Stimulated activated naive CD4-positive, alpha-beta T cell treated with Interleukin-2 at 50 U/mL for 16 hours (primary cell): ENCODE data around the gene TAT.
A peak's percentile ranks its signal among the peaks of the same experiment; 100 is the strongest.
"Not testable (repeated sequence)": the region's sequence is repeated elsewhere in the genome, so short reads cannot be mapped to it uniquely, and the experiment has no call there.

Experiments used
- DNase-seq: peaks from one replicate; lab custom pipeline; 2025; lab: John Stamatoyannopoulos, UW

The TAT gene

DNA sequence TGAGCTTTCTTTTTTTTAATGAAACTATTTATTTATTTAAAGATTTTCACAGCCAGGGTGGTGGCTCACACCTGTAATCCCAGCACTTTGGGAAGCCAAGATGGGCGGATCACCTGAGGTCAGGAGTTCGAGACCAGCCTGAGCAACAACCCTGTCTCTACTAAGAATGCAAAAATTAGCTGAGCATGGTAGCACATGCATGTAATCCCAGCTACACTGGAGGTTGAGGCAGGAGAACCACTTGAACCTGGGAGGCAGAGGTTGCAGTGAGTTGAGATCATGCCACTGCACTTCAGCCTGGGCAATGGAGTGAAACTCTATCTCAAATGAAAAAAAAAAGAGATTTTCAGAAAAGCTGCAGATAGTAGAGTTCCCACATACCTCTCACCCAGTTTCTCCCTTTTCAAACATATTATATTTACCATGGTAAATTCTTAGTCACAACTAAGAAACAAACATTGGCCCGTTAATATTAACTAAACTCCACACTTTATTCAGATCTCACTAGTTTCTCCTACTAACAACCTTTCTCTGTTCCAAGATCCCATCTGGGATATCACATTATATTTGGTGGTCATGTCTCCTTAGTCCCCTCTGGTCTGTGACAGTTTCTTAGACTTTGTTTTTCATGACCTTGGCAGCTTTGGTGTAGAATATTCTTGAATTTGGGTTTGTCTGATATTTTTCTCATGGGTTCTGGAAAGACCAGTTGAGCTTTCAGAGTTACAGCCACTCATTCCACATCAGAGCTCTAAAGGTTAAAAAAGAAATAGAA, 7.8 kb upstream of the TAT start:
- no peak for DNase-seq

- DNase-seq = not testable (repeated sequence)
Observed at GRCh38 chr16:71582553-71582848, 5.6 kb upstream of the TAT start.

DNA sequence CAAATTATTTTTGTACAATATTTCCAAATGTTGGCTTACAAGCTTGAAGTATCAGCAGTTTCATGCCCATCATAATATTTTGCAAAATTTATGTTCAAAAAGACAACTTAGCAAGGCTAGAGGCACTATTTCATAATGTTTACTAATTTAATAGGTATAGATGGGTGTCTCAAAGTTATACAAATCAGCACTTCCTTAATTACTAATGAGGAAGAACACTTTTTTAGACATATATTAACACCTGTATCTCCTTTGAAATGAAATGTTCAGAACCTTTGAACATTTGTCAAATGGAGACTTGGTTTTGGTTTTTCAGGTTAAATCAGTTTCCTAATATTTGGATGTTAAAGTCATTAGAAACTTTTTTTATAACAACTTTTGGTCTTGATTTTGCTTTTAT, 2.2 kb downstream of the TAT start:
- DNase-seq = no peak

DNA sequence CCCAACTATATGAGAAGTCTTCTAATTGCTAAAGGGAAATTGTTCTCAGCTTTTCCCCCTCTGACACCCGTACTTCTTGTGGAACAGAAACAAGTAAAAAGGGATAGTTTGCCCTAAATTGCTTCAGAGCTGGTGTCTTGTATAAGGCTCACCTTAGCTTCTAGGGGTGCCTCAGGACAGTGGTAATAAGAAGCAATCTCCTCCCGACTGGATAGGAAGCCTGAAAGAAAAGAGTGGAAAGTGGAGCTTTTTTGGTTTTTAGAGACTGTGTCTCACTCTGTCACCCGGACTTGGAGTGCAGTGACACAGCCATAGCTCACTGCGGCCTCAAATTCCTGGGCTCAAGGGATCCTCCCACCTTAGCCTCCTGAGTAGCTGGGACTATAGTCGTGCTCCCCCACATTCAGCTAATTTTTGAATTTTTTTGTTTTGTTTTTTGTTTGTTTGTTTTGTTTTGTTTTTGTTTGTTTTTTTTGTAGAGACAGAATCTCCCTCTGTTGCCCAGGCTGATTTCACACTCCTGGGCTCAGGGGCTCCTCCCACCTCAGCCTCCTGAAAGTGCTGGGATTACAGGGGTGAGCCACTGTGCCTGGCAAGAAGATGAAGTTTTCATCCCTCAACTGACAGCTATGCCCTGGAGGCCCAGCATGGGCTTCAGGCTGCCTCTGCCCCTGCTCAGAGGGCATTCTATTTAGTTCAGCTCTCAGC, 3.4 kb downstream of the TAT start:
- no peak for DNase-seq

GRCh38 chr16:71572497-71573116, 4.3 kb downstream of the TAT start:
- DNase-seq = no peak

GRCh38 chr16:71570144-71570543, 6.7 kb downstream of the TAT start:
- no peak for DNase-seq

DNA sequence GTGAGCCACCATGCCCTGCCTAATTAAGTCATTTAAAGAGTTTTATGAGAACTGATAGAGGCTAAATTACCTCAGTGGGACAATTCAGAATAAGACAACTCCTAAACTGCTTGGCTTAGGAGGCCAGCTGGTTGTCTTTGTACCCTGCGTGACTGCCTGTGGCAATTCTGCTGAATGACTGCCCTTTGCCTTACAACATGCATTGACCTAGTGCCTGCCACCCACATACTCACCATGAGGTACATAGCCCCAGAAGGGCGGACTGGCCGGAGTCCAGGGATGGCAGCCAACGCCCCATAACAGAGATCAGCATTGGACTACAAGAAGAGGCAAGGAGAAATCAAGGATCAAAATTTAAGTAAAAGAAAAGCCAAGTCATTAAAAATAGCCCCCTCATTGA, 7.3 kb downstream of the TAT start:
- DNase-seq = no peak

GRCh38 chr16:71568551-71568950, 8.3 kb downstream of the TAT start:
- no peak for DNase-seq

DNA sequence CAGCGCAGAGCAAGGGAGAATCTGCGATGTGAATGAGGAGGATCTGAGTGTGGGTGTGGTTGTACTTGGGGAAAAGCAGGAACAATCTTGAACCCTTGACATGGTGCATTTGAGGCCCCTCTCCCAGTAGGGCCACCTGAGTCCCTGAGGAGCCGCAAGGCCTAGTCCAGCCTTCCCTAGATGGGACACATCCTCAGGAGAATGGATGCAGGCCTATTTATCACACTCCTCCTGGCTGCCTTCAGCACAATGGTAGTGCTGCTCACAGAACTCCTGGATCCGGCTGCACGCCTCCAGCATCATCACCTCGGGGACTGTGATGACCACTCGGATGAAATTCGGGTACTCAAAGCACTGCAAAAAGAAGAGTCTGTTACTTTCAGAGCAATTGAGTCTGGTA, 9.0 kb downstream of the TAT start:
- no peak for DNase-seq

DNA sequence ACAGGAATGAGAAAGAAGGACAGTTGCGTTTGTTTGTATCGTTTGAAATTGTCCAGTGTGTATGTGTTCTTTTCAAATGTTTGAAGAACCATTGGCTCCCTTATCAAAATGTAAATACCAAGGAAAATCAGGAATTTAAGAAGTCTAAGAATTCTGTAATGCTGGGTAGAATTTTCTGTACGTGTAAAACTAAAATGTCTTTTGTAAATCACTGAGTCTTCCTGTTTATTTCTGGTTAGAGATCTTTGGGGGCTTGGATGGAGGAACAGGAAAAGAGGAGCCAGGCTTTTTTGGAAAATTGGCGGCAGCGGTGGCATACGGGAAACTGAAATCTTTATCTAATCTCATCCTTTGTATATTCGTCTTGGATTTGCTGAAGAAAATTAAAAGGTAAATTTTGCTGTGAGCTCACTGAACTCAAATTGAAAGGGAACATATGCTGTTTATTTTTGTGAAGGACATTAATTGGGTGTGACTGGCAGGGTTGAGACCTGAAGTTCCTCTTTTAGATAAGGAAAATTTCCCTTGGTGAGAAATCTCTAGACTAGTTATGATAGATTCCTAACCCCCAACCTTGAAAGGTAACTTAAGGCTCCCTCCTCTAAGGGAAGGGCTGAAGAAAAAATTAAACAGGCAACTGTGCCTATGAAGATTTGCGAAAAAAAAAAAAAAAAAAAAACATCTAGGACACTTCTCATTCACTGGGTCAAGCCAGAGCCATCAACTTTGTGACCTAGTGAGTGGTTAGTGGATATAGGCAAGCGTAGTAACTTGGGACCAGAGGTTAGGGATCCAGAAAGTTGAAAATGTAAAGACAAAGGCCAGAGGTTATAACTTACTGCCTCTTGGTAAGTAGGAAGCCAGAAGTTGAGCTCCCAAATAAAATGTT, 10.8 kb downstream of the TAT start:
- no peak for DNase-seq

- DNase-seq = no peak
Observed at GRCh38 chr16:71564335-71564967, 12.4 kb downstream of the TAT start.

GRCh38 chr16:71562552-71562951, 14.3 kb downstream of the TAT start:
- no peak for DNase-seq

- not testable (repeated sequence) for DNase-seq
Observed at GRCh38 chr16:71561886-71562285, 15.0 kb downstream of the TAT start.

DNA sequence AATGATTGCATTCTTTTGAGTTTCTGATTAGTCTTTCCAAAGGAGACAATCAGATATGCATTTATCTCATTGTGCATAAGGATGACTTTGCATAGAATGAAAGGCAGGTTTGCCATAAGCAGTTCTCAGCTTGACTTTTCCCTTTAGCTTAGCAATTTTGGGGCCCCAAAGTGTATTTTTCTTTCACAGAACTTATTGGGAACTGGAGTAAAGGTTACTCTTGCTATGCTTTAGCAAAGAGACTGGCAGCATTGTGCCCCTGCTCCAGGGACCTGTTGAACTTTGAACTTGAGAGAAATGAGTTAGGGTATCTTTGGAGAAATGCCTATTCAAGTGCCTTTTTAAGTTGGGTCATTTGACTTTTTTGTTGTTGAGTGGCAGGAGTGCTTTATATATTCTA, 17.0 kb downstream of the TAT start:
- DNase-seq = no peak

GRCh38 chr16:71557954-71558582, 18.8 kb downstream of the TAT start:
- DNase-seq = no peak

DNA sequence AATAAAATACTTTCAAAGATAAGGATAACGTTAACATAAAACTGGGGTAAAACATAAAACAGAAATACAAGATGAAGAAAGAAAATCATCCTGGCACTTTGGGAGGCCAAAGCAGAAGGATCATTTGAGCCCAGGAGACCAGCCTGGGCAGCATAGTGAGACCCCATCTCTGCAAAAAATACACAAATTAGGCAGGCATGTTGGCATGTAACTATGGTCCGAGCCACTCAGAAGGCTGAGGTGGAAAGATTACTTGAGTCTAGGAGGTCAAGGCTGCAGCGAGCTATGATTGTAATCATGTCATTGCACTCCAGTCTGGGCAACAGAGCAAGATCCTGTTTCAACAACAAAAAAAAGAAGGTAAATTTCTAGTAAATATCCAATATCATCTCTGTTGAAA, 19.6 kb downstream of the TAT start:
- no peak for DNase-seq

DNA sequence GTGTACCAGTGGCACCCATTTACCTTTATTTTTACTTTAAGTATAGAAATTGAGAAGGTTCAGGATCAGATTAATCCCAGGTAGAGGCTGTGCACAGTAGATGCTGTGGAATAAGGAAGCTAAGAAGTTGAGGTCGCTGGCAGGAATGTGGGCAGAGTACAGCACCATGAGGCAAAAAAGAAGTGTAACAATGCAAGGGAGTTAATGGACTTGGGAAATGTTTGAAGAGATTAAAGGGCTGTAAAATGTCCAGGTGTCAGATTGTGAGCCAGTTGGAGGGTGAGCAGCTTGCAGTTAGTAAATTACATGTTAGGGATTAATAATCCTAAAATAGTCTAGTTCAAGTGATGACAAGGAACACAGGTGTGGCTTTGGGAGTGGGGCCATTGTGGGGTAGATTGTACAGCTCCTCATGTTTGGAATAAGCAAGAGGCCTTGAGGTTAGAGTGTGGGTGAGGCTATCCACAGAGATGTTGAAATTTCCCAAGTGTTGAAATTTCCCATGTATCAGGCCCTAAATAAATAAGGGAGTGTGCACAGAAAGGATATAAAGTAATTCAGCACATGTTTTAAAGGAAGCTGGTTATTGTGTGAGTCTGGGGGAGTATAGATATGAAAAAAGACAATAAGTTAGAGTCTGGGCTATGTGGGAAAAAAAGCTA, 21.5 kb downstream of the TAT start:
- DNase-seq = no peak

- DNase-seq = no peak
Observed at GRCh38 chr16:71552698-71553503, 24.0 kb downstream of the TAT start.

GRCh38 chr16:71547168-71547567, 29.7 kb downstream of the TAT start:
- DNase-seq = no peak

DNA sequence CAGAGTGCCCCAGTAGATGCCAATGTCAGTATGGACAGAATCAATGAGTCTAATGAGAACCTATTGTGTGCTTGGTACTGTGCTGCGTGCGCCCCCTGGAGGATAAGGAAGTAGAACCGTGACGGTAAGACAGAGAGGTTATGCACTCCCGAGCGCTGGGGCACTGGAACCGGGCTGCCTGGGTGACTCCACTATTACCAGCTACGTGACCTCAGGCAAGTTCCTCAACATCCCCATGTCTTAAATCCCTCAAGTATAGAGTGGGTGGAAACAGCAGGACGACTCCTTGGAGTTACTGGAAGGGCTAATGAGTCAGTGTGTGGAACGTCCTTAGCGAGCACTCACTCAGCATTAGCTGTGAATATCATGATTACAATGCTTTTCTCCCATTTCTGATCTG, 34.5 kb downstream of the TAT start:
- DNase-seq = peak; percentile 18
